Measurements from ENCODE around the gene INTS4.
"Not testable (repeated sequence)": the region's sequence is repeated elsewhere in the genome, so short reads cannot be mapped to it uniquely, and the experiment has no call there.

The INTS4 gene

DNA sequence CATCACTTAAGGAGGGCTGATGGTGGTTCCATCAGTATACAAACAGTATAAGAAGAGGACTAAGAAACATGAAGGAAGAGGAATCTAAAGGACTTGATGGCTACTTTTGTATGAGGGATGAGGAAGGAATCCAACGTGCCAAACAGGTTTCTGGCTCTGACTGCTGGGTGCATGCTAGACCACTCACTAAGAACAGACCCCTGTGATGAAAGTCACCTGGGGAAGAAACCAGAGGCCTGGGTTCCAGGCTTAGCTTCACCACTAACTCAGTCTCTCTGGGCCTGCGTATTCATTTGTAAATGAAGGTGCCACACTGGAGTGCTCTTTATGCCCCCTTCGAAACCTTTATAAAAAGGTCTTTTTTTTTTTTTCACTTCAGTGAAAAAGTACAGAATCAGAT, 118.4 kb downstream of the INTS4 start:
- DNase-seq: no peak

DNA sequence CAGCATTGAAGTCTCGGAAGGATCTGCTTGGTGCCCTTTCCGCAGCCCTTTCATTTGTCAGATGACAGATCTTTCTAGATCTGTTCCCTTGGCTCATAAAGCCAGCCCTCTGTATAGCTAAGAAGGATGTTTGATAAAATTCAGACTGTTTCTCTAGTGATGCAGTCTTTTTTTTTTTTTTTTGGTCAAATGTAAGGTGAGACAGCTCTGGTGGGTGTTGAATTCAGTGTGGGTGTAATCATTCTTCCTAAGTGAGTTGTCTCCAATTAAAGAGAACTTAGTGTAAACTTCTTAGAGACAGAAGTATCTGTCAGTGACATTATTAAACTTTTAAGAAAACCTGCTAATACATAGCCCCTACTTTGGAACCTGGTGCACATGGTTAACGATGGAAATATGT, 120.3 kb downstream of the INTS4 start:
- DNase-seq: no peak

DNA sequence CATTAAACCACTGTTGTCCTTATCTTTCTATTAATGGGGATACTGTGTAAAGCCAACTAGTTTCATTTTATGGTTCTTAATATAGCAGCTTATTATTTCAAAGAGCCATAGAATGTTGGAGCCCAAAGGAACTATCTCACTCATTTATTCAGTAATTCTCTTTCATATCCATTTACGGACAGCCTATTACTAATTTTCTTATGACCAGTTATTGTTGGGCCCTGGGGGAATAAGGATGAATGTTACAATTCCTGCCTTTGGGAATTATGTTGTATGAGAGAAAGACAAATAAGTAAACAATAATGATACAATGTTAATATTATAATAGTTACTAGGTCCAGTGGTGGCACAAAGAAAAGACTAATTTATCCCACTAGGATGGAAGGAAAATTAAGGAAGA, 121.1 kb downstream of the INTS4 start:
- no peak for DNase-seq

DNA sequence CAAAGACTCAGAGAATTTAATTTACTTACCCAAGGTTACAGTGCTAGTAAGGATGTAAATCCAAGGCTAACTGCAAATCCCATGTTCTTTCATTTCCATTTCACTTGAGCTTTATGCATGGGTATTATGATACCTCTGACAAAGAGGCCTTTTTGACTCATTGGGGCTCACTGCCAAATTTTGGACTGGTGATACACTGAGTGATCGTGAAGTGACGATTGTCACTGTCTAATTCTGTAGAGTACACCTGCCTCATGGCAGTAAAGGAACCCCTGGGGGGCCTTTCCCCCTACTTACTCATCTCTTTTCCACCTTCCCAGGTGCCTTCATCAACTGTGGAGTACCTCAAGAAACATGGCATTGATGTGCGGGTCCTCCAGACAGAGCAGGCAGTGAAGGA, 122.6 kb downstream of the INTS4 start:
- no peak for DNase-seq

DNA sequence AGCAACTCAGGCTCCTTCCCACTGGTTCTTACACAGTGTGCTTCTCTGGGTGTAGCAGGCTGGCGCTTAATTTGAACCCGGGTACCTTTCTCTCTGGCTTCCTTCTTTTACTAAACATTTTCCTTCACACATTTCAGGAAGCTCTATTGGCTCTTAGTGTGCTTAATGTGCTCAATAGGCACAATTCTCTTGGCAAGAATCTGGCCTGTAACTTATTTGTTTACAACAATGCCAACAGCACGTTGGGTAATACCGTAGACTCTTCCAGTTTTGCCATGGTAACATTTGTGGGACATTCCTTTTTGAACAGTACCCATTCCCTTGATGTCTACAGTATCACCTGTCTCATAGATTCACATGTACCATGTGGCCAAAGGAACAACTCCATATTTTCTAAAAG, 125.7 kb downstream of the INTS4 start:
- DNase-seq: no peak

DNA sequence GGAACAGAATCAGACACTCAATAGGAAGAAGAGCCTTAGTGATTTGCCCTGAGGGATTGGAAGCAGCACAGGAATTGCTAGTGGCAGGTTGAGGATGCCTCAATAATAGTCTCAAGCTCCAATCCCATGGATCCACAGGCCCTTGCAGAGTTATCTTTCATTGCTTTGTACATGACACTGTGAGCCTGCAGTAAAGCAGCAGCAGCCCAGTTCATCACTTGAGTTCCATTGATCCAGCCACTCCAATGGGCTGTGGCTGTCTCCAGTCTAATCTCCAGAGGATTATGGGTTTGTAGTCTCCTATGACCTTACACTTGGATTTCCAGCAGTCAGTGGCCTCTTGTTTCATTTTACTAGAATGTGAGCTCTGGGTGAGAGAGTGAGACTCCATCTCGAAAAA, 128.1 kb downstream of the INTS4 start:
- no peak for DNase-seq

DNA sequence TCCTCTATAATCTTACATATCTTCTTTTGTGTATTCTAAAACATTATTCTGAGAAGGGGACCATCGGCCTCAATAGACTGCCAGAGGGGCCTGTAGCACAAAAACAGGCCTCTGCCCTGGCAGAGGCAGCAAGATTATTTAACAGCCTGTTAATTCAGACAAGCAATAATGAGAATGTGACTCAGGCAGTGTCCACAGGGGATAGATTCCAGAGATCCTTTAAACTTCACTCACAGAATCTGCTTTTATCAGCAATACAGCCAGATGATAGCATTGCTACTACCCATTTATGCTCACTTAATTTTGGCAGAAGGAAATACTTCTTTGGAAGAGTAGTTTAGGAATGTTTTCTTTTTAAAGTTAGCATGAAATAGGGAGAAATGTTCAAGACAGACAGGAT, 128.7 kb downstream of the INTS4 start:
- peak; percentile 28 for DNase-seq

DNA sequence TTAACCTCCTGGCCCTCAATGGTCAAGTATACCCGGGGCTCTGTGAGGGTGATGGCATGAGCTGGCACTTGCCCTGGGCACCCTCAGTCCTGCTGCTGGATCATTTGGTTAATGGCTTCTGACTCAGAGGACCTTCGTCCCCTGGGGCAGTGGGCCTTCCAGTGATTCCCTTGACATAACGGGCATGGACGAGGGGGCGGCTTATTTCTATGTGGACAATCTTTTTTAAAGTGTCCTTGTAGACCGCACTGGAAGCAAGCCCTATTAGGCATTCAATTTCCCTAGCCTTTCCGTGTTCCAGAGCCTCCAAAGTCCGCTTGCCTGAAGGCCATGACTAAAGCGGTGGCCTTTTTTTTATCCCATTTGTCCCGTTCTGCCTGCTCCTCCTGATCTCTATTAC, 133.0 kb downstream of the INTS4 start:
- DNase-seq: not testable (repeated sequence)

DNA sequence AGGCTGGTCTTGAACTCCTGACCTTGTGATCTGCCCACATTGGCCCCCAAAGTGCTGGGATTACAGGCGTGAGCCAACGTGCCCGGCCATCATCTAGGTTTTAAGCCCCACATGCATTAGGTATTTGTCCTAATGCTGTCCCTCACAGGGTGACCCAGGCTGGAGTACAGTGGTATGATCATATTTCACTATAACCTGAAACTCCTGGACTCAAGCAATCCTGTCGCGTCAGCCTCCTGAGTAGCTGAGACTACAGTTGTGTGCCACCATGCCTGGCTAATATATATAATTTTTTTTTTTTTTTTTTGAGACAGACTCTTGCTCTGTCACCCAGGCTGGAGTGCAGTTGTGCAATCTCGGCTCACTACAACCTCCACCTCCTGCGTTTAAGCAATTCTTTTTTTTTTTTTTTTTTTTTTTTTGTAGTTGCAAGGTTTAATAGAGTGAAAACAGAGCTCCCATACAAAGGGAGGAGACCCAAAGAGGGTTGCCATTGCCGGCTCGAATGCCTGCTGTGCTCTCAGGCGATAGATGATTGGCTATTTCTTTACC, 136.5 kb downstream of the INTS4 start:
- DNase-seq: not testable (repeated sequence)

DNA sequence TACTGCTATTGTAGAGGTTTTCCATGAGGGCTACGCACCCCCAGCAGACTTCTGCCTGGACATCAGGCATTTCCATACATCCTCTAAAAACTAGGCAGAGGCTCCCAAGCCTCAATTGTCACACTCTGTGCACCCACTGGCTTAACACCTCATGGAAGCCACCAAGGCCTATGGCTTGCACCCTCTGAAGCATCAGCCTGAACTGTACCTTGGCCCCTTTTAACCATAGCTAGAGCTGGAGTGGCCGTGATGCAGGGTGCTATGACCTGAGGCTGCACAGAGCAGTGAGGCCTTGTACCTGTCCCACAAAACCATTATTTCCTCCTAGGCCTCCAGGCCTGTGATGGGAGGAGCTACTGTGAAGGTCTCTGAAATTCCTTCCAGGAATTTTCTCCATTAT, 139.6 kb downstream of the INTS4 start:
- no peak for DNase-seq

DNA sequence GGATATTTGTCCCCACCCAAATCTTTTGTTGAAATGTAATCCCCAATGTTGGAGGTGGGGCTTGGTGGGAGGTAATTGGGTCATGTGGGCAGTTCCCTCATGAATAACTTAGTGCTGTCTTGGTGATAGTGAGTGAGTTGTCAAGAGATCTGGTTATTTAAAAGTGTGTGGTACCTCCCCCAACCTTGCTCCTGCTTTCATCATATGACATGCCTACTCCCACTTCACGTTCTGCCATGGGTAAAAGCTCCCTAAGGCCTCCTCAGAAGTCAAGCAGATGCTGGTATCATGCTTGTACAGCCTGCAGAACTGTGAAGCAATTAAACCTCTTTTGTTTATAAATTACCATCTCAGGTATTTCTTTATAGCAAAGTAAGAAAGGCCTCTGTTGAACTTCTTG, 143.0 kb downstream of the INTS4 start:
- peak; percentile 40 for DNase-seq

DNA sequence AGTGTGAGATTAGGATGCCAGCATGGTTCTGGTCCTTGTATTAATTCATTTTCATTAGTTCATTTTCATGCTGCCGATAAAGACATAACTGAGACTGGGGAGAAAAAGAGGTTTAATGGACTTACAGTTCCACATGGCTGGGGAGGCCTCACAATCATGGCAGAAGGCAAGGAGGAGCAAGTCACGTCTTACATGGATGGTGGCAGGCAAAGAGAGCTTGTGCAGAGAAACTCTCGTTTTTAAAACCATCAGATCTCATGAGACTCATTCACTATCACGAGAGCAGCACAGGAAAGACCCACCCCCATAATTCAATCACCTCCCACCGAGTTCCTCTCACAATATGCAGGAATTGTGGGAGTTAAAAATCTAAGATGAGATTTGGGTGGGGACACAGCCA, 150.8 kb downstream of the INTS4 start:
- DNase-seq: not testable (repeated sequence)

DNA sequence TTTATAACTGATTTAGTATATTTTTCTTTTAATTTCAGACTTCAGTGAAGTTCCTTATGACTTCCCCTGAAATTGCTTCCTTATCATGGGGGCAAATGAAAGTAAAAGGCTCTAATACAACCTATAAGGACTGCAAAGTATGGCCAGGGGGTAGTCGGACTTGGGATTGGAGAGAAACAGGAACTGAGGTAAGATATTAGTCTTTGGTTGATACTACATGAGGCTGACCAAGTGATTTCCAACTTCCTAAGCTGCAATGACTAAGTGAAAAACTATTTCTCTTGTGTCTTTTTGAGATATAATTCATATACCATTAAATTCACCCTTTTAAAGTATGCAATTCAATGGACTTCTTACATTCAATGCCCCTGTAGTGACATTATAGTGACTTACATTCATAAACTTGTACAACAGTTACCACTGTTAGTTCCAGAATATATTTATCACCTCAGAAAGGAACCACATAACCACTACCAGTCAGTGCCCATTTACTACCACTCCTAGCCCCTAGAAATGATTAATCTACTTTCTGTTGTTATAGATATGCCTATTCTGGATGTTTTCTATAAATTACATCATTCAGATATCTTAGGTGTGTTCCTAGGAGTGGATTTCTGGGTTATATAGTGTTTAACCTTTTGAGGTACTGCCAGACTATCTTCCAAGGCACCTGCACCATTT, 151.9 kb downstream of the INTS4 start:
- DNase-seq: peak; percentile 21

DNA sequence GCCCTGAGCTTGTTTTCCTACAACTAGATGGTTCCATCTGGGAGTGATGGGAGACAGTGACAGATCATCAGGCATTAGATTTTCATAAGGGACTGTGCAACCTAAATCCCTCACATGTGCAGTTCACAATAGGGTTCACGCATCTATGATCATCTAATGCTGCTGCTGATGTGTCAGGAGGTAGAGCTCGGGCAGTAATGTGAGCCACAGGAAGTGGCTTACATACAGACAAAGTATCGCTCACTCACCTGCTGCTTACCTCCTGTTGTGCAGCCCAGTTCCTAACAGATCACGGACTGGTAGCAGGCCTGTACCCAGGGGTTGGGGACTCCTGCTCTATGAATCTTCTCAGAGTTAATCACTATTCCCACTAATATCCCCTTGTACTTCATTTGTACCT, 161.2 kb downstream of the INTS4 start:
- DNase-seq: no peak

DNA sequence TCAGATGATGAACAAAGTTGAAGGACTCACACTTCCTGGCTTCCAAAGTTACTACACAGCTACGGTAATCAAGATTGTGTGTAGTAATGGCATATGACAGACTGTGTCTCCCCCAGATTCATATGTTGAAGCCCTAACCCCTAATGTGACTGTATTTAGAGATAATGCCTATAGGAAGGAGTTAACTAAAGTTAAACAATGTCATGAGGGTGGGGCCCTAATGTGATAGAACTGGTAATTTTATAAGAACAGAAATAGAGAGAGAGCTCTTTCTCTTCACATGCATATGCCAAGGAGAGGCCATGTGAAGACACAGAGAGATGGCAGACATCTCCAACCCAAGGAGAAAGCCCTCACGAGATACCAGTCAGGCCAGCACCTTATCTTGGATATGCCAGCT, 165.5 kb downstream of the INTS4 start:
- DNase-seq: no peak
